ENCODE results near the gene LHPP.

- TF ChIP-seq, protein P1, sequence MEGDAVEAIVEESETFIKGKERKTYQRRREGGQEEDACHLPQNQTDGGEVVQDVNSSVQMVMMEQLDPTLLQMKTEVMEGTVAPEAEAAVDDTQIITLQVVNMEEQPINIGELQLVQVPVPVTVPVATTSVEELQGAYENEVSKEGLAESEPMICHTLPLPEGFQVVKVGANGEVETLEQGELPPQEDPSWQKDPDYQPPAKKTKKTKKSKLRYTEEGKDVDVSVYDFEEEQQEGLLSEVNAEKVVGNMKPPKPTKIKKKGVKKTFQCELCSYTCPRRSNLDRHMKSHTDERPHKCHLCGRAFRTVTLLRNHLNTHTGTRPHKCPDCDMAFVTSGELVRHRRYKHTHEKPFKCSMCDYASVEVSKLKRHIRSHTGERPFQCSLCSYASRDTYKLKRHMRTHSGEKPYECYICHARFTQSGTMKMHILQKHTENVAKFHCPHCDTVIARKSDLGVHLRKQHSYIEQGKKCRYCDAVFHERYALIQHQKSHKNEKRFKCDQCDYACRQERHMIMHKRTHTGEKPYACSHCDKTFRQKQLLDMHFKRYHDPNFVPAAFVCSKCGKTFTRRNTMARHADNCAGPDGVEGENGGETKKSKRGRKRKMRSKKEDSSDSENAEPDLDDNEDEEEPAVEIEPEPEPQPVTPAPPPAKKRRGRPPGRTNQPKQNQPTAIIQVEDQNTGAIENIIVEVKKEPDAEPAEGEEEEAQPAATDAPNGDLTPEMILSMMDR (conservative IDR thresholded peaks at IDR 0.05; ENCODE audit: low read depth, low read length), result no peak
- no peak for TF ChIP-seq EZH2phosphoT487 (IDR thresholded peaks at IDR 0.05; ENCODE audit: borderline replicate concordance, low read length)
Measured at GRCh38 chr10:124478515-124478914, 16.9 kb downstream of the LHPP start.
